ENCODE results near the gene PNPLA5. TPM values are rescaled to one million over a fixed set of nuclear protein-coding genes. Genes with fewer than 3 reads are reported as not detected.
"Not testable (repeated sequence)": the region's sequence is repeated elsewhere in the genome, so short reads cannot be mapped to it uniquely, and the experiment has no call there.

Gene PNPLA5
- total RNA-seq, 1 experiment from 2014 or later = 5.5 TPM

GRCh38 chr22:43869799-43870198, 22.0 kb downstream of the PNPLA5 start:
- no peak overlapping the region for H2AK5ac ChIP-seq (ENCODE audit: insufficient read length, low read length)
- no peak for DNase-seq
- H4K8ac ChIP-seq (replicated peaks; ENCODE audit: insufficient read length, low read depth, low read length) = no peak overlapping the region
- H2BK5ac ChIP-seq (ENCODE audit: insufficient read length, low read length) = no peak overlapping the region
- H3K79me2 ChIP-seq (ENCODE audit: insufficient read depth, low read length) = no peaks in the 10 kb centered on the region
- no peak overlapping the region for H3K56ac ChIP-seq (ENCODE audit: insufficient read length, low read depth, low read length)
- H3K4ac ChIP-seq (ENCODE audit: low read depth, low read length) = no peak overlapping the region
- H3K27ac ChIP-seq (ENCODE audit: insufficient read length, low read depth, low read length) = no peak overlapping the region
- no peak overlapping the region for H3K14ac ChIP-seq (ENCODE audit: insufficient read depth, low read length)
- no peak for TF ChIP-seq CTCF (conservative IDR thresholded peaks at IDR 0.05)
- no peak overlapping the region for H3K23ac ChIP-seq (ENCODE audit: insufficient read length, low read depth, low read length)
- H2AFZ ChIP-seq (ENCODE audit: low read length) = no peak overlapping the region
- H3K27me3 ChIP-seq (ENCODE audit: insufficient read depth, low read length) = no peaks in the 10 kb centered on the region
- no peaks in the 10 kb centered on the region for H3K23me2 ChIP-seq (ENCODE audit: insufficient read length, low read depth, low read length, poor library complexity, severe bottlenecking)
- Mint-ChIP-seq H3K4me3 (no peak overlapping the region), H3K4me1 (peaks cover 22 to 23% of the 10 kb centered on the region in 2 experiments), H3K27me3 (ENCODE audit: low read depth) (peaks cover 4% of the 10 kb centered on the region), H3K36me3 (ENCODE audit: insufficient read depth in 1 of 3, low read depth in 3 of 3) (peaks cover 6 to 44% (median 9%) of the 10 kb centered on the region in 3 experiments), H3K27ac (no peak overlapping the region), H3K9me3 (peaks cover 31 to 34% of the 10 kb centered on the region in 2 experiments)
- H3K9me3 ChIP-seq (ENCODE audit: control insufficient read depth, low read depth, low read length) = no peaks in the 10 kb centered on the region
- H2BK15ac ChIP-seq (ENCODE audit: low read depth, low read length) = no peak overlapping the region
- H3K9ac ChIP-seq (ENCODE audit: extremely low read depth, insufficient read length, low read length) = no peak overlapping the region
- no peak overlapping the region for H2BK120ac ChIP-seq (ENCODE audit: low read depth, low read length, poor library complexity, severe bottlenecking)
- no CpG with 5 or more reads among the region's 5 CpGs for WGBS (ENCODE audit: extremely low coverage, insufficient read length, low lambda C conversion rate)
- H3K4me2 ChIP-seq (ENCODE audit: insufficient read depth, insufficient read length, low read length) = no peak overlapping the region
- no peaks in the 10 kb centered on the region for H4K20me1 ChIP-seq (ENCODE audit: control insufficient read depth, insufficient read depth, insufficient read length)
- no peak overlapping the region for H4K5ac ChIP-seq (ENCODE audit: insufficient read length, low read depth, low read length)
- H3K79me1 ChIP-seq (ENCODE audit: insufficient read depth, low read depth, low read length, poor library complexity, severe bottlenecking) = no peaks in the 10 kb centered on the region
- H2BK12ac ChIP-seq (ENCODE audit: insufficient read length, low read depth, low read length) = no peak overlapping the region
- H3K18ac ChIP-seq (ENCODE audit: insufficient read length, low read depth, low read length) = no peak overlapping the region
- H3K4me1 ChIP-seq (ENCODE audit: insufficient read depth, low read length) = no peaks in the 10 kb centered on the region; the same call in 1 of the 2 replicates
- no peak overlapping the region for H2BK20ac ChIP-seq (ENCODE audit: low read depth, low read length, poor library complexity, severe bottlenecking)
- no peak overlapping the region for H3T11ph ChIP-seq (ENCODE audit: low read length)
- H4K91ac ChIP-seq (ENCODE audit: insufficient read length, low read depth, low read length) = no peak overlapping the region

GRCh38 chr22:43869001-43869400, 22.8 kb downstream of the PNPLA5 start:
- H3K27me3 Mint-ChIP-seq (ENCODE audit: low read depth) = not testable (repeated sequence)
- no CpG with 5 or more reads among the region's 4 CpGs for WGBS (ENCODE audit: extremely low coverage, insufficient read length, low lambda C conversion rate)

More at GRCh38 chr22:43869001-43869400, 22.8 kb downstream of the PNPLA5 start:
- not testable (repeated sequence) for H3K4me2 ChIP-seq (ENCODE audit: insufficient read depth, insufficient read length, low read length); H3K14ac ChIP-seq (ENCODE audit: insufficient read depth, low read length); H4K20me1 ChIP-seq (ENCODE audit: control insufficient read depth, insufficient read depth, insufficient read length); H4K8ac ChIP-seq (replicated peaks; ENCODE audit: insufficient read length, low read depth, low read length); H3K23ac ChIP-seq (ENCODE audit: insufficient read length, low read depth, low read length); H3K18ac ChIP-seq (ENCODE audit: insufficient read length, low read depth, low read length); H2BK15ac ChIP-seq (ENCODE audit: low read depth, low read length); H3K79me2 ChIP-seq (ENCODE audit: insufficient read depth, low read length); H3T11ph ChIP-seq (ENCODE audit: low read length); H3K56ac ChIP-seq (ENCODE audit: insufficient read length, low read depth, low read length); H3K4me3 Mint-ChIP-seq; H3K27me3 ChIP-seq (ENCODE audit: insufficient read depth, low read length); H4K5ac ChIP-seq (ENCODE audit: insufficient read length, low read depth, low read length); H3K4me1 ChIP-seq (ENCODE audit: insufficient read depth, low read length); H3K79me1 ChIP-seq (ENCODE audit: insufficient read depth, low read depth, low read length, poor library complexity, severe bottlenecking); H3K4ac ChIP-seq (ENCODE audit: low read depth, low read length); H2BK12ac ChIP-seq (ENCODE audit: insufficient read length, low read depth, low read length); H4K91ac ChIP-seq (ENCODE audit: insufficient read length, low read depth, low read length); H3K27ac ChIP-seq (ENCODE audit: insufficient read length, low read depth, low read length); H3K9ac ChIP-seq (ENCODE audit: extremely low read depth, insufficient read length, low read length); H3K9me3 ChIP-seq (ENCODE audit: control insufficient read depth, low read depth, low read length); H2AFZ ChIP-seq (ENCODE audit: low read length); H2AK5ac ChIP-seq (ENCODE audit: insufficient read length, low read length); H2BK120ac ChIP-seq (ENCODE audit: low read depth, low read length, poor library complexity, severe bottlenecking); H3K23me2 ChIP-seq (ENCODE audit: insufficient read length, low read depth, low read length, poor library complexity, severe bottlenecking); H2BK5ac ChIP-seq (ENCODE audit: insufficient read length, low read length); H2BK20ac ChIP-seq (ENCODE audit: low read depth, low read length, poor library complexity, severe bottlenecking)
- DNase-seq = peak; percentile 68
- H3K36me3 Mint-ChIP-seq (ENCODE audit: insufficient read depth in 1 of 3, low read depth in 3 of 3) = peaks cover 6 to 37% (median 6%) of the 10 kb centered on the region in 3 experiments
- peak overlapping the region in 2 of 3 experiments; percentile 78 to 86; a peak in 4 of 7 replicates for H3K27ac Mint-ChIP-seq
- peaks cover 26 to 34% of the 10 kb centered on the region in 2 experiments for H3K9me3 Mint-ChIP-seq
- H3K4me1 Mint-ChIP-seq = peaks cover 22 to 23% of the 10 kb centered on the region in 2 experiments

All from H9 (cell line).